Activated CD4-positive, alpha-beta T cell treated with anti-CD3 and anti-CD28 coated beads for 4 hours (primary cell): Measurements from ENCODE around the gene LIPJ.

Source experiments
- DNase-seq, 2 donors: peaks; one replicate each; pipeline ENCODE4 v3.0.0-alpha.2; 2020

Gene LIPJ, protein sequence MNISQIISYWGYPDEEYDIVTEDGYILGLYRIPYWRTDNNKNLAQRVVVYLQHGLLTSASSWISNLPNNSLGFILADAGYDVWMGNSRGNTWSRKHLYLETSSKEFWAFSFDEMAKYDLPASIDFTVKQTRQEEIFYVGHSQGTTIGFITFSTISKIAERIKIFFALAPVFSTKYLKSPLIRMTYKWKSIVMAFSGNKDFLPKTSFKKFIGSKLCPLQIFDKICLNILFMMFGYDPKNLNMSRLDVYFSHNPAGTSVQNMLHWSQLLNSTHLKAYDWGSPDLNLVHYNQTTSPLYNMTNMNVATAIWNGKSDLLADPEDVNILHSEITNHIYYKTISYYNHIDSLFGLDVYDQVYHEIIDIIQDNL

GRCh38 chr10:88586462-88586861 is at the start of gene LIPJ:
LIPJ (plus strand) TSS chr10:88586762; CDS start chr10:88590688, 3,926 bp downstream.
- DNase-seq: no peak

DNA sequence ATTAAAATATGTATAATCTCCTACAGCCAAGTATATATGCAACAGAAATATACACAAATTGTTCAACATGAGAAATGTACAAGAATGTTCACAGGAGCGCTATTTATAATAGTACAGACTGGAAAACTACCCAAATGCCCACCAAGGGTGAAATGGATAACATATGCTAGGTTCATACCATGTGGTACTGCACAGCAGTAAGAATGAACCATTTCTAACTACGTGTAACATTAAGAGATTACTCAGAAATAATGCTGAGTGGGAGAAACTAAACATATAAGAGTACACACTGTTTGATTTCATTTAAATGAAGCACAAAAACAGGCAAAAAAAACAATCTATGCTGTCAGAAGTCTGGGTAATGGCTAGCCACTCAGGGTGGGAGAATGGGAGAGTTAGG is 49.2 kb upstream of the LIPJ start:
- DNase-seq: no peak

GRCh38 chr10:88538048-88538447 is 48.5 kb upstream of the LIPJ start:
- DNase-seq: no peak

DNA sequence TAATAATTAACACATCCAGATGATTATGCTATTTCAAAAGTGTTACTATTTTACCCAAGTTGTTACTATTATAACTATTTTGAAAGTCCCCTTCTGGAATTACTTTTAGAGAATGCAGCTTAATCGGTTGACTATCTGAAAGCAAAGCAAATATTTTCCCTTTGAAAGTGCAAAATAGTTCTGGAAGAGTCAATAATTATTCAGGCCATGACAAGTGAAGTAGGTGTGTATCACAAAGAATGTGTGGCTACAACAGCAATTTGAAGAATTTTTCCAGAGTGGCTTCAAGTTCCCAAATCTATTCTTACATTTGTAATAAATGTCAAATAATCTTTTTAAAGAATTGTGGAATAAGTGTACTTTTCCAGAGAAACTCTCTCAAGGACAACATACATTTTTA is 46.2 kb upstream of the LIPJ start:
- DNase-seq: no peak

GRCh38 chr10:88541116-88541626 is 45.4 kb upstream of the LIPJ start:
- DNase-seq: no peak

DNA sequence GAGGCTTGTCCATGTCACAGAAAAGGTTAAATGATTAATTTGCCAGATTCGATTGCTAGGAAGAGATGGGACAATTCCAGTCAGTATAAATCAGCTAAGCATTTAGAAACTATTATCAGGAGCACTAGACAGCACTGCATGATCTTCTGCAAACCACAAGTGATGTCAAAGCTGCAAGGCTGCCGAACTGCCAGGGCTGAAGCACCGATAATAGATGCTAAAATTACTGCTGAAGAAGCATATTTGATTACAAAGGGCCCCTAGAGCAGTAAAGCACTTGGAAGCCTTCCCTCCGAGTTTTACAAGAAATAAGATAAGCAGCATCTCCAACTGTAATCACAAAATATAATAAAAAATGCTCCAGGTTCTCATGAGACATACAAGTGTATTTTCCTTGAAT is 44.0 kb upstream of the LIPJ start:
- DNase-seq: no peak

- no peak for DNase-seq
Measured at GRCh38 chr10:88544140-88544870, 42.3 kb upstream of the LIPJ start.

DNA sequence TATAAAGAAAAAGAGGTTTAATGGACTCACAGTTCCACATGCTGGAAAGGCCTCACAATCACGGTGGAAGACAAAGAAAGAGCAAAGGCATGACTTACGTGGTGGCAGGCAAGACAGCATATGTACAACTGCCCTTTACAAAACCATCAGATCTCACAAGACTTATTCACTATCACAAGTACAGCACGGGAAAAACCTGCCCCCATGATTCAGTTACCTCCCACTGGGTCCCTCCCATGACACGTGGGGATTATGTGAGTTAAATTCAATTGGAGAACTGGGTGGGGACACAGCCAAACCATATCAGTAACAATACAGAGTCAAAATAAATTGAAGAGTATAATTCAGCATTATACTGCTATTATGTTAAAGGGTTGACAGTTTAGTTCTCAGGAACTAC is 41.2 kb upstream of the LIPJ start:
- DNase-seq: no peak

DNA sequence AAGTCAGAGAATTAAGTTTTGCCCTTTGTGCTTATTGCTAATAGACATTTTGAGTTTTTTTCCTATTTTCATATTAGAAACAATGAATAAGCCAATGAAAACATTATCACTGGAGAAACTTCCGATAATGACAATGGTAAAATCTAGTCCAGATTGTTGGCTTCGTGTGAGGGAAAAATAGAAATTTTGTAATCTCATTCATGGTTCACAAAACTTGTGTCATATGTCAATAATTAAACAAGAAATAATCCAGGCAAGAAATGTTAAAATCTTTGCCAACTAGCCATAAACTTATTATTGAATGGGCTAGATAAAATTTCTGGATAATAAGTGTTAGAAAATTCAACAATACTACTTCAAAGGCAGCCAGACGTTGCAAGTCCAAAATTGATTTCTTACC is 40.1 kb upstream of the LIPJ start:
- DNase-seq: no peak

GRCh38 chr10:88551246-88551645 is 35.3 kb upstream of the LIPJ start:
- no peak for DNase-seq

- peak; percentile 11 to 28 for DNase-seq
Measured at GRCh38 chr10:88553116-88553752, 33.3 kb upstream of the LIPJ start.

DNA sequence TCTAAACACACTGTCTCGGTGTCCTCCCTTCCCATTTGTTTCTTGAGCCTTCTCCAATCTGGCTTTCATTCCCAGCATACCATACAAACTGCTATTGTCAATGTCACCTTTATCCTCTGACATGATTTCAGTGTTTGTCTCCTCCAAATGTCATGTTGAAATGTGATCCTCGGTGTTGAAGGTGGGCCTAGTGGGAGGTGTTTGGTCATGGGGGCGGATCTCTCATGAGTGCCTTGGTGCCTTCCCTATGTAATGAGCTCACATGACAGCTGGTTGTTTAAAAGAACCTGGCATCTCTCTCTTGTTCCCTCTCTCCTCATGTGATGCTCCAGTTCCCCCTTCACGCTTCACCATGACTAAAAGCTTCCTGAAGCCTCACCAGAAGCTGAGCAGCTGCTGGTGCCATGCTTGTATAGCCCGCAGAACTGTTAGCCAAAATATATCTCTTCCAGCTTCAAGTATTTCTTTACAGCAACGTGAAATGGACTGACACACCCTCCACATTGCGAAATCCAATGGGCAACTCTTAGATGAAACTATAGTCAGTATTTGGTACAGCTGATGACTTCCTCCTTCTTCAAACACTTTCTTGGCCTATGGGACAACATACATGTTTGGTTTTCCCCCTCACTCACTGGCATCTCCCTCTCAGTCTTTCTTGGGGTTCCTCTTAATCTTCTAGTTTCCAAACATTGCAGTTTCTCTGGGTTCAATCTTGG is 31.2 kb upstream of the LIPJ start:
- no peak for DNase-seq

- no peak for DNase-seq
Measured at GRCh38 chr10:88557256-88557655, 29.3 kb upstream of the LIPJ start.

GRCh38 chr10:88557658-88558057 is 28.9 kb upstream of the LIPJ start:
- DNase-seq: no peak

- DNase-seq: no peak
Measured at GRCh38 chr10:88562152-88562551, 24.4 kb upstream of the LIPJ start.

DNA sequence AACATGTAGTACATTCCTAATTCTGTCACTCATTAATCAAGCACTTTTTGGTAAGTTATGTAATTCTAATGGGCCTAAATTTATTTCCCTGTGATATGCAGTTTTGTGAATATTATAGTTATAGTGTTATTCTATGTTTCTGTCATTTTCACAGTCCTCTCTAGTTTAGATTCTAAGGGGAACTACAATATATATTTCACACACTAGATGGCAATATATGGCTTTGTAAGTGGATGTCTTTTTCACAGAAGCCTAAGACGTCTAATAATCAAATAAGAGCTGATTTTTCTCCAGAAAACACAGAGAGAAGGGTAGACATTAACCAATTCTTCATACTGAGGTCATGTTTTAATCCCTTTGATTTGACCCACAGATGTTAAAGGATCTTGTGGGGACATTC is 21.5 kb upstream of the LIPJ start:
- no peak for DNase-seq

GRCh38 chr10:88582411-88582805 is 4.2 kb upstream of the LIPJ start:
- DNase-seq: no peak

DNA sequence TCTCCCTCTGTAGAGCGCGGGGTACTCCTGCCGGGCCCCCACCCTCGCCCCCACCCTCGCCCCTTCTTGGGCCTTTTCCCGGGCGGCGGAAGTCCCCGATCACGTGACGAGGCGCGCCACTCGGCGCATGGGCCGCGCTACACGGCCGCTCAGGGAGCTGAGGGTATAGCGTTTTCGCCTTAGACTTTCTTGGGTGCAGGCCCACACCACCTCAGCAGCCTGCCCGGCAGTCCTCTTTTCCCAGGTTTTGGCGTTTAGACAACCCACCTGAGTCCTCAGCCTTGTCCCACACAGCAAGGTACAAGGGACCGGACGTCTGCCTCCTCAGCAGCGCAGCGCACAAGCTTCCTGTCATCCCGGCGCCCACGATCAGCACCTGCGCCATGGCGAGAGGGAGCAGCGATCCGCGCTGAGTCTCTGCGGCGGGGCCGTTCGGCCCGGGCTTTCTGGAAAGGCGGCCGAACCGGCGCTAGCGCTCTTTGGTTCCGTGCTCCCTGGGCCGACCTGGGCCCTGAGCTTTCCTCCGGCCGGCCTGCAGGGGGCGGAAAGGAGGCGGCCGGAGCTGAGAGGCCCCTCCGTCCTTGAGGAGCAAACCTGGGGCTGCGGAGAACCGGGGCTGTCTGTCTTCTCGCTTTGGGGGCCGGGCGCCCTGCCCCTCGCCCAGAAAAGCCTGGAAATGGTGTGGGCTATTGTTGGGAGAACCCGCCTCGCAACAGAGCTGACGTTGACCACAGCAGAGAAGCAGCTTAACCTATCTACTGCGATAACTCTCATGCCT is 3.6 kb upstream of the LIPJ start, which contains the start of gene RNLS:
TSS of gene RNLS (minus strand) at position 513 of the 778 bp plus-strand sequence.
- DNase-seq: peak; percentile 57 to 62

GRCh38 chr10:88583584-88583957 is 3.0 kb upstream of the LIPJ start:
- DNase-seq: no peak

- no peak for DNase-seq
Measured at GRCh38 chr10:88592381-88592780, 5.8 kb downstream of the LIPJ start.

- DNase-seq: no peak
Measured at GRCh38 chr10:88592906-88593305, 6.3 kb downstream of the LIPJ start.

DNA sequence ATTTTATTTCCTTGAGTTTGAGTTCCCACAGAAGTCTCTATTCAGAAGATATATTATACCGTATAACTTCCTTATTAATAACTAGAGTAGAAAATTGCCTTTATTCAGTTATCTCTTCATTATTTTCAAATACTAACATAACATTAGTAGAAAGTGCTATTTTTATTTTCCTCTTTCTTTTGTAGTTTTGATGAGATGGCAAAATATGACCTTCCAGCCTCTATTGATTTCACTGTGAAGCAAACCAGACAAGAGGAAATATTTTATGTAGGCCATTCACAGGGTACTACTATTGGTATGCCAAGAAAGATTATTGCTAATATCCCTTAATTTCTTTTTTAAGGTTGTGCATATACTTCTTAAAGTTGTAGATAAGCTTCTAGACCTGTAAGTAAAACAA is 7.9 kb downstream of the LIPJ start:
- DNase-seq: no peak
